GM12891 (cell line): Measurements from ENCODE around the gene CCDC6.

Experiments used
- PAX5 ChIP-seq: IDR thresholded peaks from 2 replicates; pipeline ENCODE4 v1.6.1; 2011; ENCODE audit warnings: low read length, moderate library complexity, mild to moderate bottlenecking; ENCODE audit not compliant: insufficient read depth, severe bottlenecking
- POLR2A ChIP-seq: IDR thresholded peaks from 2 replicates; pipeline ENCODE4 v1.6.1; 2011; ENCODE audit warnings: low read depth, low read length, control low read depth
- POLR2AphosphoS5 ChIP-seq: IDR thresholded peaks from 2 replicates; pipeline ENCODE4 v1.6.1; 2011; ENCODE audit warnings: low read depth, low read length, control low read depth
- POU2F2 ChIP-seq: IDR thresholded peaks from 2 replicates; pipeline ENCODE4 v1.6.1; 2011; ENCODE audit warnings: low read depth, mild to moderate bottlenecking, control low read depth, low read length, moderate library complexity
- SPI1 ChIP-seq: IDR thresholded peaks from 2 replicates; pipeline ENCODE4 v1.6.1; 2011; ENCODE audit warnings: low read depth, low read length, control low read depth
- TAF1 ChIP-seq: IDR thresholded peaks from 2 replicates; pipeline ENCODE4 v1.6.1; 2011; ENCODE audit warnings: low read depth, low read length, control low read depth

DNA sequence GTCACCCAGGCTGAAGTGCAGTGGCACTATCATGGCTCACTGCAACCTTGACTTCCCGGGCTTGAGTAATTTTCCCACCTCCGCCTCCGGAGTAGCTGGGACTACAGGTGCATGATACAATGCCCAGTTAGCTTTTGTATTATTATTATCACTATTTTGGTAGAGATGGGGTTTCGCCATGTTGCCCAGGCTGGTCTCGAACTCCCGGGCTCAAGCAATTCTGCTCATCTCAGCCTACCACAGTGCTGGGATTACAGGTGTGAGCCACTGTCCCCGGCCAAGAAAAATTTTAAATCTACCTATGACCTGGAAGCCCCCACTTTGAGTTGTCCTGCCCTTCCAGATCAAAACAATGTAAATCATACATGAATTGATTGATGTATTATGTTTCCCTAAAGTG, 38.8 kb downstream of the CCDC6 start:
- TF ChIP-seq POLR2A = no peak
- TF ChIP-seq TAF1 = no peak
- TF ChIP-seq POLR2AphosphoS5 = no peak
- no peak for TF ChIP-seq PAX5
- TF ChIP-seq POU2F2 = no peak
- no peak for TF ChIP-seq SPI1
